GM12878 (cell line): ENCODE data around the gene PALLD. TPM values are rescaled to one million over a fixed set of nuclear protein-coding genes. Genes with fewer than 3 reads are reported as not detected.

Experiments
- ATAC-seq: fragments of 200-7000 bp; cut with Tn5 transposase; 3 replicates; pipeline ENCODE4 v1.9.1; 2020; ENCODE audit warnings: mild to moderate bottlenecking, moderate library complexity
- BruUV-seq: library from RNA; stranded (reverse); fragments of 400-500 nt; replicated peaks from 2 replicates; lab custom pipeline; 2021; lab: Mats Ljungman, UMichigan
- CTCF ChIA-PET: fragments of 300-600 bp; sonication (Branson Sonifier 250); formaldehyde crosslinking; extraction: SDS; loops from one replicate; lab custom pipeline; 2021; ENCODE audit warnings: inconsistent platforms; lab: Yijun Ruan, JAX
- POLR2A ChIA-PET: fragments of 350-600 bp; formaldehyde crosslinking; extraction: SDS; loops from one replicate; lab custom pipeline; 2021; ENCODE audit warnings: inconsistent platforms; lab: Charles Lee
- RAD21 ChIA-PET: fragments of 300-600 bp; sonication (Branson Sonifier 250); formaldehyde crosslinking; loops from one replicate; lab custom pipeline; 2023; ENCODE audit warnings: antibody characterized with exemption; ENCODE audit not compliant: unreplicated experiment; lab: Charles Lee
- SMC1A ChIA-PET: fragments of 300-600 bp; sonication (Branson Sonifier 250); formaldehyde crosslinking; loops from one replicate; lab custom pipeline; 2023; ENCODE audit not compliant: unreplicated experiment, uncharacterized antibody; lab: Charles Lee
- DNase-seq: peaks from one replicate; pipeline ENCODE4 v3.0.0-alpha.2; 2011; ENCODE audit warnings: low read depth, low spot score
- FAIRE-seq: peaks from 3 replicates; lab custom pipeline; 2011; peaks lifted over from hg19 to GRCh38; lab: Jason Lieb, UNC
- H2AFZ ChIP-seq: 2 replicates; pipeline ENCODE4 v1.6.0; 2011; ENCODE audit warnings: low read depth, low read length, control low read depth; ENCODE audit not compliant: control insufficient read depth
- H3K27ac ChIP-seq: 2 replicates; pipeline ENCODE4 v1.5.1; 2011; ENCODE audit warnings: control low read depth; ENCODE audit not compliant: control insufficient read depth, insufficient read depth
- H3K27me3 ChIP-seq, 2 experiments: replicated peaks in 1 of 2; 2 replicates each; pipeline versions ENCODE4 v1.6.0 to v1.6.1; 2011; ENCODE audit warnings: low read length in 1 of 2; ENCODE audit not compliant: control insufficient read depth in 2 of 2, insufficient read depth in 2 of 2
- H3K36me3 ChIP-seq, 2 experiments: 2 replicates each; pipeline ENCODE4 v1.5.1; 2011; ENCODE audit warnings: low read length in 1 of 2; ENCODE audit not compliant: control insufficient read depth in 2 of 2, insufficient read depth in 2 of 2
- H3K4me1 ChIP-seq: 2 replicates; pipeline ENCODE4 v1.6.1; 2011; ENCODE audit warnings: mild to moderate bottlenecking, low read length, moderate library complexity, mixed read lengths; ENCODE audit not compliant: control insufficient read depth, insufficient read depth
- H3K4me2 ChIP-seq: 2 replicates; pipeline ENCODE4 v1.6.0; 2011; ENCODE audit warnings: control low read depth; ENCODE audit not compliant: control insufficient read depth, insufficient read depth
- H3K4me3 ChIP-seq: fragments of 200-600 bp; sonication (generic); 2 replicates; pipeline ENCODE4 v1.5.1; 2016
- H3K79me2 ChIP-seq: 2 replicates; pipeline ENCODE4 v1.6.0; 2011; ENCODE audit warnings: low read length; ENCODE audit not compliant: control insufficient read depth, insufficient read depth
- H3K9ac ChIP-seq: 2 replicates; pipeline ENCODE4 v1.8.0; 2011; ENCODE audit warnings: low read length, control low read depth, mixed read lengths; ENCODE audit not compliant: control insufficient read depth, insufficient read depth
- H3K9me3 ChIP-seq: replicated peaks from 3 replicates; pipeline ENCODE4 v1.5.1; 2011; ENCODE audit warnings: mild to moderate bottlenecking, low read length; ENCODE audit not compliant: control insufficient read depth, insufficient read depth
- H4K20me1 ChIP-seq: 2 replicates; pipeline ENCODE4 v1.6.0; 2011; ENCODE audit not compliant: control insufficient read depth, insufficient read depth
- CTCF ChIP-seq, 3 experiments: IDR thresholded peaks in 2 of 3; conservative IDR thresholded peaks in 1 of 3; 2 replicates each; pipeline ENCODE4 v1.5.1; 2011; ENCODE audit warnings: low read depth in 3 of 3, low read length in 3 of 3, mild to moderate bottlenecking in 3 of 3, control low read depth in 2 of 3, moderate library complexity in 2 of 3, inconsistent platforms in 1 of 3, mixed read lengths in 1 of 3; ENCODE audit not compliant: control insufficient read depth in 2 of 3, insufficient read depth in 1 of 3; ENCODE audit errors: extremely low read depth in 1 of 3
- E4F1 ChIP-seq: fragments of 450-650 bp; IDR thresholded peaks from 2 replicates; pipeline ENCODE4 v1.6.1; 2018; ENCODE audit warnings: borderline replicate concordance, mild to moderate bottlenecking; ENCODE audit not compliant: partially characterized antibody
- GATAD2B ChIP-seq: fragments of 450-650 bp; conservative IDR thresholded peaks from 2 replicates; pipeline ENCODE4 v1.6.1; 2017; ENCODE audit warnings: low read depth, mild to moderate bottlenecking, moderate library complexity
- IRF5 ChIP-seq: fragments of 450-650 bp; IDR thresholded peaks from 2 replicates; pipeline ENCODE4 v1.6.1; 2017; ENCODE audit warnings: borderline replicate concordance
- MYC ChIP-seq: IDR thresholded peaks from 2 replicates; pipeline ENCODE4 v1.6.1; 2011; ENCODE audit warnings: mild to moderate bottlenecking, low read length, moderate library complexity, inconsistent platforms; ENCODE audit not compliant: insufficient read depth, insufficient replicate concordance, insufficient read length, severe bottlenecking
- NFYB ChIP-seq: IDR thresholded peaks from 2 replicates; pipeline ENCODE4 v1.6.1; 2011; ENCODE audit warnings: low read depth, mild to moderate bottlenecking, low read length, improper control_type of control experiment, moderate library complexity; ENCODE audit not compliant: insufficient read depth
- RCOR1 ChIP-seq: conservative IDR thresholded peaks from 2 replicates; pipeline ENCODE4 v1.6.1; 2012; ENCODE audit warnings: low read depth, low read length, improper control_type of control experiment
- WGBS: methylation state at CpG from one replicate; pipeline ENCODE4 v1.1.6; 2016; ENCODE audit warnings: low lambda C conversion rate; ENCODE audit not compliant: insufficient replicate concordance, insufficient coverage; ENCODE audit errors: missing lambda C conversion rate; 5-methylcytosine and 5-hydroxymethylcytosine counted together
- in situ Hi-C: fragments of 300-500 bp; cut with MboI; formaldehyde crosslinking; loops from 9 replicates; pipeline ENCODE4 v1.14.3; 2018; ENCODE audit warnings: mixed read lengths
- intact Hi-C: fragments of 100-400 bp; cut with micrococcal nuclease; formaldehyde crosslinking; loops from one replicate; pipeline ENCODE4 v1.14.2; 2022; ENCODE audit not compliant: unreplicated experiment
- polyA plus RNA-seq, 11 experiments: library from polyadenylated mRNA; depleted of rRNA in 4 of 11; unstranded in 6 of 11; stranded (reverse) in 5 of 11; fragments of >200 nt; fragmentation: Nextera tagmentation in 4 of 11; fragmentation: Illumina TruSeq in 1 of 11; extraction: Ambion mirVana in 4 of 11; extraction: Trizol in 1 of 11; gene quantifications; 1 replicate in 1 of 11; 2 replicates in 10 of 11; pipeline versions ENCODE4 v1.2.1 to v1.2.3, GENCODE V29; 2011 to 2016; ENCODE audit warnings: inconsistent platforms in 2 of 11, missing spikeins in 2 of 11, low read depth in 1 of 11
- total RNA-seq, 4 experiments: library from RNA; depleted of rRNA in 3 of 4; stranded (reverse); fragments of >200 nt in 3 of 4; fragmentation: Illumina TruSeq in 1 of 4; extraction: Trizol in 1 of 4; gene quantifications; 2 replicates each; pipeline versions ENCODE4 v1.2.1 to v1.2.3, GENCODE V29; 2013 to 2021

Gene PALLD
- total and polyA plus RNA-seq, 10 of the 15 experiments (the other 5 are each of a cell fraction or from before 2014, with no cell fraction given) = 1.0 to 7.7 (median 1.7) TPM

GRCh38 chr4:168628251-168628650 is 131.4 kb downstream of the PALLD start (continued):
- TF ChIP-seq E4F1 (no peak), GATAD2B (no peak), CTCF (IDR thresholded peaks at IDR 0.05 in 2 of 3, conservative IDR thresholded peaks at IDR 0.05 in 1 of 3; ENCODE audit: control insufficient read depth in 2 of 3, extremely low read depth in 1 of 3, insufficient read depth in 1 of 3, low read depth in 3 of 3, low read length in 3 of 3) (no peak)

- no peaks in the 10 kb centered on the region for H3K4me1 ChIP-seq
- intact Hi-C loops (no loop called here), in situ Hi-C loops (no loop called here)
- ATAC-seq (no peak), FAIRE-seq (no peak), DNase-seq (no peak)
- H3K36me3 ChIP-seq = no peaks in the 10 kb centered on the region
- BruUV-seq = no TSS peak
- H3K27me3 ChIP-seq = peaks cover 3 to 4% of the 10 kb centered on the region in 2 experiments
- CTCF ChIA-PET = no interaction called here
- SMC1A ChIA-PET = no interaction called here
- TF ChIP-seq RCOR1 = no peak
- TF ChIP-seq NFYB = no peak
- no peak for TF ChIP-seq MYC
- TF ChIP-seq E4F1 = no peak
- TF ChIP-seq IRF5 = no peak
- H3K9ac ChIP-seq = no peak overlapping the region
- H3K4me2 ChIP-seq = no peak overlapping the region
- H2AFZ ChIP-seq = no peak overlapping the region
- H4K20me1 ChIP-seq = no peaks in the 10 kb centered on the region
- whole genome bisulfite sequencing = 0% methylated on average over 4 of the region's 4 CpGs
- RAD21 ChIA-PET = no interaction called here
- H3K79me2 ChIP-seq = no peaks in the 10 kb centered on the region
- POLR2A ChIA-PET = no interaction called here
- H3K9me3 ChIP-seq = no peaks in the 10 kb centered on the region; the same call in 2 of the 3 replicates
- H3K4me3 ChIP-seq = no peak overlapping the region
- H3K27ac ChIP-seq = no peak overlapping the region
These were observed 132.7 kb downstream of the PALLD start for GRCh38 chr4:168629566-168629965.
